Activated naive CD4-positive, alpha-beta T cell treated with Interleukin-2 at 50 U/mL for 16 hours (primary cell): ENCODE results near the gene PLLP.
A peak's percentile ranks its signal among the peaks of the same experiment; 100 is the strongest.
"Not testable (repeated sequence)": the region's sequence is repeated elsewhere in the genome, so short reads cannot be mapped to it uniquely, and the experiment has no call there.

Experiments
- DNase-seq: peaks from one replicate; pipeline ENCODE4 v3.0.0-alpha.2; 2020

The PLLP gene

DNA sequence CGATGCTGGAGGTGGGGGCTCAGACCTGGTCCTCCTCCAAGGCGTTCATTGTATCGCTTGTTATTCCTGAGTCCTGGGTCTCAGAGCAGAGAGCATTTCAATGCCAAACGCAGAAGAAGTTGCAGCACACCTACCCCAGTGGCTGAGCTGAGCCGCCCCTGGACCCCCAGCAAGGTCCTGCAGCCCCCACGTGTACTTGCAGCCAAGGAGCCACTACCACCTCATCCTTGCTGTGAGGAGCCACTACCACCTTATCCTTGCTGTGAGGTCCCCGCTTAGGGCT is 13.5 kb downstream of the PLLP start:
- no peak for DNase-seq

DNA sequence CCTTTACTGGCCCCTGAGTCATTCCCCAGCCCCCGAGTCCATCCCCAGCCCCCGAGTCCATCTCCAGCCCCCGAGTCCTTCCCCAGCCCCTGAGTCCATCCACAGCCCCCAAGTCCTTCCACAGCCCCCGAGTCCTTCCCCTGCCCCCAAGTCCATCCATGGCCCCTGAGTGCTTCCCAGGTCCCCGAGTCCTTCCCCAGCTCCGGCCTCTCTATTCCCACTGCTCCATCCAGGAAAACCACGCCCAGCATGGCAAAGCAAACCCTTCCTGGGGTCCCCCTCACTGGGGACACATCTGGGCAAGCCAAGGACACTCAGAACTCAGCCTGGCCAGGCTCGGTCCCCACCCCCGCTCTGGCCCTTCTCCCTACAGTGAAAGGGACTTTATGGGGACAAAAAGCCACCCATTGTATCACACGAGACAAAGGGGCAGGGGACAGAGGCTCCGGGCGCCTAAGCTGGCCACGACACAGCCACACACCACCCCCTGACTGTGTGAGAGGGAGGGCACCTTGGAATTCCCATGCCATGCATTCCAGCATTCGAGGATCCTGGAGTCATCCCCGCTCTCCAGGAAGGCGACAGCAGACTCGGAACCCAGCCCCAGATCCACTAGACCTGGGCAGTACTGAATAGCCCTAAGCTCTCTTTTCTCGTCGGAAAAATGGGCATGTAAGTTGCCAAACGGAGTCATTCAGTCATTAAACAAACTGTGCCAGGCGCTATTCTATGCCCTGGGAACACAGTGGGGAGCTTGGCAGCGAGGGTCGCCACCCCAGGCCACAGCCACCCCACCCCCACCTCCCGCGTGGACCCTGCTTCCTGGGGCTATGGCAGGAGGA is 14.0 kb downstream of the PLLP start:
- no peak for DNase-seq

- no peak for DNase-seq
Measured at GRCh38 chr16:57268804-57269800, 15.4 kb downstream of the PLLP start.

DNA sequence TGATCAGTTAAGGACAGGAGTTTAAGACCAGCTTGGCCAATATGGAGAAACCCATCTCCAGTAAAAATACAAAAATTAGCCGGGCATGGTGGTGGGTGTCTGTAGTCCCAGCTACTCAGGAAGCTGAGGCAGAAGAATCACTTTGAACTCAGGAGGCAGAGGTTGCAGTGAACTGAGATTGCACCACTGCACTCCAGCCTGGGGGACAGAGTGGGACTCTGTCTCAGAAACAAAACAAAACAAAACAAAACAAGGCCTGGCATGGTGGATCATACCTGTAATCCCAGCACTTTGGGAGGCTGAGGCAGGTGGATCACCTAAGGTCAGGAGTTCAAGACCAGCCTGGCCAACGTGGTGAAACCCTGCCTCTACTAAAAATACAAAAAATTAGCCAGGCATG is 17.1 kb downstream of the PLLP start:
- DNase-seq: not testable (repeated sequence)

DNA sequence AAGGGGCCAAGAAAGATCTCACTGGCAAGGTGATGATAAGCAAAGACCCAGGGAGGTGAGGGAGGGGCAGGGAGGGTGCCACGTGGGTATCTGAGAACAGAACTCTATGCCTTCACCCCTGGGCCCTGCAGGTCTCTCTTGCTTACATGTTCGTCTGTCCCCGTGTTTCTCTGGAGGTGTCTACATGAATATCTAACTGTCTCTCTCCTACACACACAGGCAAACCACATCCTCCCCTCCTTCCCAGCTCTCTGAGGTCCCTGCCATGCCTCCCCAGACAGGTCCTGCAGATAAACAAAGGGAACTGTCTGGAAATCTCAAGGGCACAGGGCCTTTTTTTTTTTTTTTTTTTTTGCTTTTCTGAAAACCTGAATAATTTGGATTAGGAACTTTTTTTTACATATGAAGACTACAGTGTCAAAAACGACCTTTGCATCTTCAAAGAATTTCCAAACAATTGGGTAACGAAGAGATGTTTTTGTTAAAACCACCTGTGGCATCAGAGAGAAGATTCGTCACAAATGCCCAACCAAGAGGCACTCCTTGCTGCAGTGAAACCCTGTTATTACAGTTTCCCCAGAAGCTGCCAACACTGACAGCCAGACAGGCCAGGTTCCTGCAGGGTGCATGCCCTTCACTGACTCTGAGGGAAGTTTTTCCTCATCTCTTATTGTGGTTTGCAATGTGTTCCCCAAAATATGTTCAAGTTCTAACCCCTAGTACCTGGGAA is 17.8 kb downstream of the PLLP start:
- DNase-seq: peak; percentile 15

- DNase-seq: no peak
Measured at GRCh38 chr16:57265850-57266530, 18.5 kb downstream of the PLLP start.

DNA sequence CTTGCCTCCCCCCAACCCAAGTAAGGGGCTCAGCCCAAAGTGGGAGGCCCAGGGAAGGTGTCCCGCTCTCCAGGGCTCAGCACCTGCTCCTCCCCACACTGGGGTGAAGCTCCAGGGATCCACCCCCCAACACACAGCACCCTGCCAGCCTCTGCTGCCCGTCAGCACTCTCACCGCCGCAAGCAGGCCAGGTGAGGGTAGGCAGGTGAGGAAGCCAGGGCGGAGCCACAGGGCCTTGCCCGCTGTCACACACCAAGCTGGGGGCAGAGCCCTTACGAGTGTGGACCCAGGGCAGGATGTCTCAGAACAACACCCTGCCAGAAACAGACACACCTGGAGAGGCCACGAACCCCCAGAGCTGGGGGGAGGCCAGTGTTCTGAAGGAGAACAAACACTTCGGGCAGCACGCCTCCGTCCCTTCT is 19.5 kb downstream of the PLLP start:
- DNase-seq: no peak

DNA sequence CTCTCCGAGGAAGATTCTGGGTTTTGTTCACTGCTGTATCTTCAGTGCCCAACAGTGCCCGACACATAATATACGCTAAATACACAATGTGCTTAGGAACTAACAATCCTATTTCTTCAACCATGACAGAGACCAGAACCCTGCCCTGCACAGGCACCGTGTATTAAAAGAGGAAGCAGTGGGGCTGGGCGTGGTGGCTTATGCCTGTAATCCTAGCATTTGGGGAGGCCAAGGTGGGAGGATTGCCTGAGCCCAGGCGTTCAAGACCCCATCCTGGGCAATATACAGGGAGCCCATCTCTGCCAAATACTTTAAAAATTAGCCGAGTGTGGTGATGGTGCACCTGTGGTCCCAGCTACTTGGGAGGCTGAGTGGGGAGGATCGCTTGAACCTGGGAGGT is 20.1 kb downstream of the PLLP start:
- DNase-seq: no peak

GRCh38 chr16:57263541-57264351 is 20.7 kb downstream of the PLLP start:
- DNase-seq: no peak

GRCh38 chr16:57262841-57263540 is 21.5 kb downstream of the PLLP start:
- no peak for DNase-seq

DNA sequence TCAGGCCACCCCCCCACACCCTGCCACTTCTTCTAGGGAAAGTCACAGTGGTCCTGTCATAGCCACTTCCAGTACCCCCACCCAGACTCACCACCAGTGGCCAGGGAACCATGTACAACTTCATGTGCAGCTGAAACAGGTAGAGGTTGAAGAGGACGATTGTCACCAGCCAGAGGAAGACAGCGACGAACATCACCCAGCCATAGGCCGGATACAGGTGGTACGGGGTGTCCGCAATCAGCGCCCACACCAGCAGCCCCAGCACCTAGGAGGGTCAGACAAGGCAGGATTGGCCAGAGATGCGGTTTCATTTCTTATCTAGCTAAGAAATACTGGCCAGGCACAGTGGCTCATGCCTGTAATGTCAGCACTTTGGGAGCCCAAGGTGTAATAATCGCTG is 22.7 kb downstream of the PLLP start:
- DNase-seq: no peak

DNA sequence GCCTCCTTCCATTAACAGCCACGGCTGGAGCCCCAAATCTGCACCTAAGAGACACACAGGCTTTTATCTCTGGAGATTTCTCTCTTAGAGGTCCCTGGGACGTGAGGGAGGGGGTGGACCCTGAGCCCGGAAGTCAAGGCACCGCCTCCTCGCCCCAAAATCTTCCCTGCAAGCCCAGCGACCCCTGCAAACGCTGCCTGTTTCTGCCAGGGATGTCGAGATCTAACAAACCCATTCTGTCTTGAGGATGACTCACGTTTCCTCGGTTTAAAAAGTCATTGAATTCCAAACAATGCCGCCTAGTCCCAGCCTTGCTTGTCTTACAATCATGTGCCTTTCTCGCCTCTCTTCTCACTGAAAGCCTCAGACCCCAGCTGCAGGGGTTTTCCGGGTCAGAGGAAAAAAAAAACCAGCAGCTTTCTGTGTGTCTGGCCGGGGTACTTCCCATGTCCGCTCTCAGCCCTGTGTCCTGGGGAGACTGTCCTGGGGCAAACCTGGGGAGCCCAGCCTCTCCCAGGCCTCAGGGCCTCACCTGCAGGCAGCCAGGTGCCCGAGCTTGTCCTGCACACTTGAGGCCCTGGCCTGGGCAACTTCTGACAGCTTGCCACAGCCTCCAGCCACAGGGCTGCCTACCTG is 24.1 kb downstream of the PLLP start:
- DNase-seq: no peak

- no peak for DNase-seq
Measured at GRCh38 chr16:57258910-57259475, 25.5 kb downstream of the PLLP start.

DNA sequence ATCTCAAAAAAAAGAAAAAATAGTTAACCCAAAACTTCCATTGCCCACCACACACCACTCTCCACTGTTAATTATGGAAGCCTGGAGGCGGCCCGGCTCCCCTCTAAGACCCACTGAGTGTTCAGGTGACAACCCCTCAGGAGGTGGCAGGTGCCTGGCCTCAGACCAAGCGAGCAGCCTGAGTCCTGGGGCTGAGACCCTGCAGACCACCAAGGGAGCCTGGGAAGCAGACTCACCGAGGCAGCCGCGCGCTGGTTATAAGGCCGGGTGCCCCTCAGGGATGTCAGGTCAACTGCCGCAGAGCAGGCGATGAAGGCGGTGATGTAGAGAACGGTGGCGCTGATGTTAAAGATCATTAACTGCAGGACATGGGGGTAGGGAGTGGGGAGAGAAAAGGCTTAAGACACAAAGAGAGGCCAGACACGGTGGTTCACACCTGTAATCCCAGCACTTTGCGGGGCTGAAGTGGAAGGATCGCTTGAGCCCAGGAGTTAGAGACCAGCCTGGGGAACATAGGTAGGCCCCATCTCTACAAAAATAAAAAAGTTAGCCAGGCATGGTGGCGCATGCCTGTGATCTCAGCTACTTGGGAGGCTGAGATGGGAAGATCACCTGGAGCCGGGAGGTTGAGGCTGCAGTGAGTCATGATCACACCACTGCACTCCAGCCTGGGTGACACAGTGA is 26.1 kb downstream of the PLLP start:
- no peak for DNase-seq

- DNase-seq: no peak
Measured at GRCh38 chr16:57257455-57258070, 26.9 kb downstream of the PLLP start.

- no peak for DNase-seq
Measured at GRCh38 chr16:57256601-57257395, 27.7 kb downstream of the PLLP start.

DNA sequence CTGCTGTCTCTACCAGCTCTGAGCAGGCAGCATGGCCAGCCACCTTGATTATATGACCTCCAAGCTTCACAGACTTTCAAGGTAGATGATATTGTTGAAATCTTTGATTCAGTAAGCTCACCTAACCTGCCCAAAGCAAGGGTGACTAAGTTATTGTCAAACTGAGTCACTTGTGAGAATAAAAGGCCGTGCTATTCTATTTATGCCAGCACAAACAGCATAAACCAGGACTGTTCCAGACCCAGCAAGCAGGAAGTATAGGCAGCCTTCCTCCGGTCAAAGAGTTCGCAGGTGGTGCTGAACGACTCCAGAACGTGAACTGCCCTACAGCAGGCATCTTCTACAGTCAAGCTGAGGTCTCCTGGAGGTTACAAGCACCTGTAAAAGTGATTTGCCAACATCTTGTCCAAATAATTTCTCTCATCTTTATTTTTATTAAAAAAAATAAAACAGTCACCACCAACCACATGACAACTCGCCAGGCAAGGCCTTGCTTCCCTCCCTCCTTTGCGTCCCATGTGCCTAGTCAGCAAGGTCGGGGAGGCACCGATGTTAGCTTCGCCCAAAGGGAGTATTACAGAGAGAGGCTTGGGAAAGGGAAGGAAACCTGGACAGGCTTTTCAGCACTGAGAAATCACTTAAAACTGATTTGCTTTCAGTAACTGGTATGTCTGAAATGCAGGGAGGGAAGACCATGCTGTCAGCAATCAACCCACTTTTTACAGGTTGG is 28.6 kb downstream of the PLLP start:
- DNase-seq: no peak

GRCh38 chr16:57253466-57253865 is 31.0 kb downstream of the PLLP start:
- DNase-seq: no peak
